HEK293 (cell line): Measurements from ENCODE around the gene BEND6.

Experiments
- CTCF ChIA-PET: fragments of 350-600 bp; formaldehyde crosslinking; extraction: SDS; loops from one replicate; lab custom pipeline; 2021; ENCODE audit warnings: antibody characterized with exemption; lab: Yijun Ruan, JAX
- POLR2A ChIA-PET: fragments of 300-600 bp; formaldehyde crosslinking; extraction: SDS; loops from one replicate; lab custom pipeline; 2020; ENCODE audit warnings: antibody characterized with exemption, inconsistent platforms; lab: Yijun Ruan, JAX
- H3K27ac ChIP-seq: fragments of 200-500 bp; sonication (Bioruptor generic); 2 replicates; pipeline ENCODE4 v1.5.1; 2014; ENCODE audit warnings: low read depth, low read length, control low read depth, inconsistent platforms; ENCODE audit errors: extremely low read depth
- H3K36me3 ChIP-seq, 2 experiments: fragments of 200-500 bp in 1 of 2; sonication (Bioruptor generic) in 1 of 2; 1 replicate in 1 of 2; 2 replicates in 1 of 2; pipeline ENCODE4 v1.5.1; 2014 to 2017; ENCODE audit warnings: inconsistent platforms in 2 of 2, low read length in 2 of 2; ENCODE audit not compliant: control insufficient read depth in 2 of 2, insufficient read depth in 1 of 2
- H3K4me1 ChIP-seq: fragments of 200-500 bp; sonication (Bioruptor generic); 2 replicates; pipeline ENCODE4 v1.5.1; 2014; ENCODE audit warnings: mild to moderate bottlenecking, low read length, inconsistent platforms; ENCODE audit not compliant: control insufficient read depth, insufficient read depth
- H3K4me3 ChIP-seq: 2 replicates; pipeline ENCODE4 v1.5.1; 2011; ENCODE audit warnings: low read depth, mild to moderate bottlenecking, control low read depth, low read length, moderate library complexity
- H3K9me3 ChIP-seq: fragments of 200-500 bp; sonication (Bioruptor generic); 2 replicates; pipeline ENCODE4 v1.5.1; 2014; ENCODE audit warnings: low read depth, low read length, inconsistent platforms; ENCODE audit not compliant: control insufficient read depth, insufficient read depth
- GFI1B ChIP-seq: fragments of 450-650 bp; formaldehyde crosslinking; IDR thresholded peaks from 2 replicates; pipeline ENCODE4 v1.5.1; 2016; ENCODE audit warnings: missing biosample characterization, missing genetic modification characterization
- GLIS2 ChIP-seq: fragments of 450-650 bp; formaldehyde crosslinking; IDR thresholded peaks from 2 replicates; pipeline ENCODE4 v1.5.1; 2016; ENCODE audit warnings: missing biosample characterization, missing genetic modification characterization
- HOXA7 ChIP-seq: sonication (generic); formaldehyde crosslinking; IDR thresholded peaks from 2 replicates; pipeline ENCODE4 v1.8.1; 2022; ENCODE audit warnings: missing genetic modification reagents, borderline replicate concordance
- KLF1 ChIP-seq: fragments of 450-650 bp; formaldehyde crosslinking; IDR thresholded peaks from 2 replicates; pipeline ENCODE4 v1.5.1; 2016; ENCODE audit warnings: missing biosample characterization, missing genetic modification characterization
- SETDB1 ChIP-seq: IDR thresholded peaks from one replicate; pipeline ENCODE4 v1.6.1; 2017; ENCODE audit warnings: mild to moderate bottlenecking, low read length, moderate library complexity, mixed read lengths; ENCODE audit not compliant: insufficient read length
- TCF7L2 ChIP-seq: IDR thresholded peaks from 2 replicates; pipeline ENCODE4 v1.6.1; 2011; ENCODE audit warnings: low read depth, mild to moderate bottlenecking, inconsistent platforms, low read length, moderate library complexity, borderline replicate concordance
- ZBTB20 ChIP-seq: fragments of 450-650 bp; formaldehyde crosslinking; IDR thresholded peaks from 2 replicates; pipeline ENCODE4 v1.5.1; 2016; ENCODE audit warnings: missing biosample characterization, missing genetic modification characterization
- ZFP69B ChIP-seq: fragments of 450-650 bp; formaldehyde crosslinking; IDR thresholded peaks from 2 replicates; pipeline ENCODE4 v1.5.1; 2016; ENCODE audit warnings: missing biosample characterization, missing genetic modification characterization
- ZNF114 ChIP-seq: fragments of 450-650 bp; formaldehyde crosslinking; IDR thresholded peaks from 2 replicates; pipeline ENCODE4 v1.5.0; 2017; ENCODE audit warnings: missing biosample characterization, missing genetic modification characterization
- ZNF146 ChIP-seq: fragments of 450-650 bp; formaldehyde crosslinking; IDR thresholded peaks from 2 replicates; pipeline ENCODE4 v1.5.1; 2016; ENCODE audit warnings: missing biosample characterization, missing genetic modification characterization
- ZNF202 ChIP-seq: fragments of 450-650 bp; formaldehyde crosslinking; IDR thresholded peaks from 2 replicates; pipeline ENCODE4 v1.5.1; 2016; ENCODE audit warnings: missing biosample characterization, missing genetic modification characterization, borderline replicate concordance
- ZNF280D ChIP-seq: fragments of 450-650 bp; formaldehyde crosslinking; IDR thresholded peaks from 2 replicates; pipeline ENCODE4 v1.5.1; 2016; ENCODE audit warnings: missing biosample characterization, missing genetic modification characterization
- ZNF501 ChIP-seq: fragments of 450-650 bp; formaldehyde crosslinking; IDR thresholded peaks from 2 replicates; pipeline ENCODE4 v1.5.1; 2016; ENCODE audit warnings: missing biosample characterization, missing genetic modification characterization
- ZNF510 ChIP-seq: fragments of 450-650 bp; formaldehyde crosslinking; IDR thresholded peaks from 2 replicates; pipeline ENCODE4 v1.5.1; 2018; ENCODE audit warnings: mild to moderate bottlenecking, missing genetic modification characterization, missing biosample characterization; ENCODE audit not compliant: insufficient replicate concordance
- ZNF837 ChIP-seq: fragments of 450-650 bp; formaldehyde crosslinking; IDR thresholded peaks from 2 replicates; pipeline ENCODE4 v1.5.1; 2016; ENCODE audit warnings: missing biosample characterization, missing genetic modification characterization
- ZSCAN4 ChIP-seq: fragments of 450-650 bp; formaldehyde crosslinking; IDR thresholded peaks from 2 replicates; pipeline ENCODE4 v1.5.1; 2017; ENCODE audit warnings: missing biosample characterization, missing genetic modification characterization
- TF ChIP-seq, protein P1 (sequence below): fragments of 450-650 bp; formaldehyde crosslinking; IDR thresholded peaks from 2 replicates; pipeline ENCODE4 v1.5.1; 2016; ENCODE audit warnings: missing biosample characterization, missing genetic modification characterization
- TF ChIP-seq, protein P2 (sequence below): fragments of 450-650 bp; formaldehyde crosslinking; IDR thresholded peaks from 2 replicates; pipeline ENCODE4 v1.5.1; 2016; ENCODE audit warnings: missing biosample characterization, missing genetic modification characterization, low read depth
- TF ChIP-seq, protein P3 (sequence below): fragments of 450-650 bp; IDR thresholded peaks from 2 replicates; pipeline ENCODE4 v1.5.1; 2018; ENCODE audit warnings: missing biosample characterization, mild to moderate bottlenecking, missing genetic modification characterization

Gene BEND6

DNA sequence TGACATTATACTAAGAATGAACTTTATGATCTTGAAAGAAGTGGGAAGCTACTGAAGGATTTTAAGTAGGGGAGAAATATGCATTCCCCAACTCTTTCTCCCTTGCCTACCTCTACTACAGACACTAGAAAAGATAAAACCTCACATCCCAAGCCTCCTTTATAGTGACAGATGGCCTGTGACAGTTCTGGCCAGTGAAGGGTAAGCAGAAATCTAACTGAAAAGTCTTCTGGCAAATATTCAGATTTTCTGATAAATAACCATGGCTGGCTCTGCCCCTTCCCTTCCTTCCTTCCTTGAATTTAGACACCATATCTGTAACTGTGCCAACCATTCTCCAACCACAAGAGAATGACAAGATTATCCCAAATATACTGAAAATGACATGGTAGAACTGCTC lies 10.2 kb upstream of the BEND6 start (continued):
- TF ChIP-seq ZNF280D (tag by site-specific recombination) = no peak
- TF ChIP-seq ZFP69B (tag by site-specific recombination) = no peak
- no peak for TF ChIP-seq ZNF146 (tag by site-specific recombination)

GRCh38 chr6:56946368-56946767 lies 8.5 kb upstream of the BEND6 start:
- no peak overlapping the region for H3K4me3 ChIP-seq
- POLR2A ChIA-PET = no interaction called here
- CTCF ChIA-PET = interaction anchor here (0.6 to 1.4 kb wide), 5 partner anchors 9 to 89 kb away, joined by 3 to 5 read pairs (median 3); no protein-coding TSS in a partner anchor
- no peaks in the 10 kb centered on the region for H3K9me3 ChIP-seq
- no peak overlapping the region for H3K27ac ChIP-seq
- peaks cover 5% of the 10 kb centered on the region; the same call in 1 of the 2 replicates for H3K4me1 ChIP-seq
- TF ChIP-seq KLF1 (no peak), GLIS2 (tag by site-specific recombination) (no peak), HOXA7 (CRISPR knock-in tag) (no peak), ZSCAN4 (tag by site-specific recombination) (no peak), ZNF202 (tag by site-specific recombination) (no peak), ZNF114 (tag by site-specific recombination) (no peak), ZNF837 (no peak), TCF7L2 (no peak), ZBTB20 (tag by site-specific recombination) (no peak), ZNF510 (tag by site-specific recombination) (no peak), SETDB1 (no peak), ZNF501 (no peak), GFI1B (no peak)
- TF ChIP-seq, protein P1, sequence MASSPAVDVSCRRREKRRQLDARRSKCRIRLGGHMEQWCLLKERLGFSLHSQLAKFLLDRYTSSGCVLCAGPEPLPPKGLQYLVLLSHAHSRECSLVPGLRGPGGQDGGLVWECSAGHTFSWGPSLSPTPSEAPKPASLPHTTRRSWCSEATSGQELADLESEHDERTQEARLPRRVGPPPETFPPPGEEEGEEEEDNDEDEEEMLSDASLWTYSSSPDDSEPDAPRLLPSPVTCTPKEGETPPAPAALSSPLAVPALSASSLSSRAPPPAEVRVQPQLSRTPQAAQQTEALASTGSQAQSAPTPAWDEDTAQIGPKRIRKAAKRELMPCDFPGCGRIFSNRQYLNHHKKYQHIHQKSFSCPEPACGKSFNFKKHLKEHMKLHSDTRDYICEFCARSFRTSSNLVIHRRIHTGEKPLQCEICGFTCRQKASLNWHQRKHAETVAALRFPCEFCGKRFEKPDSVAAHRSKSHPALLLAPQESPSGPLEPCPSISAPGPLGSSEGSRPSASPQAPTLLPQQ (tag by site-specific recombination) = no peak
- TF ChIP-seq, protein P2, sequence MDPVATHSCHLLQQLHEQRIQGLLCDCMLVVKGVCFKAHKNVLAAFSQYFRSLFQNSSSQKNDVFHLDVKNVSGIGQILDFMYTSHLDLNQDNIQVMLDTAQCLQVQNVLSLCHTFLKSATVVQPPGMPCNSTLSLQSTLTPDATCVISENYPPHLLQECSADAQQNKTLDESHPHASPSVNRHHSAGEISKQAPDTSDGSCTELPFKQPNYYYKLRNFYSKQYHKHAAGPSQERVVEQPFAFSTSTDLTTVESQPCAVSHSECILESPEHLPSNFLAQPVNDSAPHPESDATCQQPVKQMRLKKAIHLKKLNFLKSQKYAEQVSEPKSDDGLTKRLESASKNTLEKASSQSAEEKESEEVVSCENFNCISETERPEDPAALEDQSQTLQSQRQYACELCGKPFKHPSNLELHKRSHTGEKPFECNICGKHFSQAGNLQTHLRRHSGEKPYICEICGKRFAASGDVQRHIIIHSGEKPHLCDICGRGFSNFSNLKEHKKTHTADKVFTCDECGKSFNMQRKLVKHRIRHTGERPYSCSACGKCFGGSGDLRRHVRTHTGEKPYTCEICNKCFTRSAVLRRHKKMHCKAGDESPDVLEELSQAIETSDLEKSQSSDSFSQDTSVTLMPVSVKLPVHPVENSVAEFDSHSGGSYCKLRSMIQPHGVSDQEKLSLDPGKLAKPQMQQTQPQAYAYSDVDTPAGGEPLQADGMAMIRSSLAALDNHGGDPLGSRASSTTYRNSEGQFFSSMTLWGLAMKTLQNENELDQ = no peak
- TF ChIP-seq, protein P3, sequence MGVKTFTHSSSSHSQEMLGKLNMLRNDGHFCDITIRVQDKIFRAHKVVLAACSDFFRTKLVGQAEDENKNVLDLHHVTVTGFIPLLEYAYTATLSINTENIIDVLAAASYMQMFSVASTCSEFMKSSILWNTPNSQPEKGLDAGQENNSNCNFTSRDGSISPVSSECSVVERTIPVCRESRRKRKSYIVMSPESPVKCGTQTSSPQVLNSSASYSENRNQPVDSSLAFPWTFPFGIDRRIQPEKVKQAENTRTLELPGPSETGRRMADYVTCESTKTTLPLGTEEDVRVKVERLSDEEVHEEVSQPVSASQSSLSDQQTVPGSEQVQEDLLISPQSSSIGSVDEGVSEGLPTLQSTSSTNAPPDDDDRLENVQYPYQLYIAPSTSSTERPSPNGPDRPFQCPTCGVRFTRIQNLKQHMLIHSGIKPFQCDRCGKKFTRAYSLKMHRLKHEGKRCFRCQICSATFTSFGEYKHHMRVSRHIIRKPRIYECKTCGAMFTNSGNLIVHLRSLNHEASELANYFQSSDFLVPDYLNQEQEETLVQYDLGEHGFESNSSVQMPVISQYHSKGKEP (tag by site-specific recombination) = no peak
- no peaks in the 10 kb centered on the region for H3K36me3 ChIP-seq
